DMS153 treated with DMSO at 0.1 percent for 48 hours (cell line): ENCODE measurements around the gene SP140.

ENCODE experiments used
- DNase-seq: peaks from one replicate; lab custom pipeline; 2025; ENCODE audit not compliant: unreplicated experiment; lab: John Stamatoyannopoulos, UW

The SP140 gene

GRCh38 chr2:230362030-230362691 lies 136.6 kb downstream of the SP140 start:
- no peak for DNase-seq
